IMR-90 (cell line): Measurements from ENCODE around the gene S100A5. TPM values are rescaled to one million over a fixed set of nuclear protein-coding genes. Genes with fewer than 3 reads are reported as not detected.

Experiments
- ATAC-seq: fragments of 200-7000 bp; cut with Tn5 transposase; 2 replicates; pipeline ENCODE4 v1.9.1; 2020; ENCODE audit warnings: low read depth, mild to moderate bottlenecking, moderate library complexity
- BruUV-seq: library from RNA; stranded (reverse); fragments of 400-500 nt; replicated peaks from 2 replicates; lab custom pipeline; 2021; lab: Mats Ljungman, UMichigan
- CTCF ChIA-PET: fragments of 300-600 bp; formaldehyde crosslinking; extraction: SDS; loops from one replicate; lab custom pipeline; 2021; ENCODE audit warnings: antibody characterized with exemption; lab: Yijun Ruan, JAX
- POLR2A ChIA-PET: fragments of 300-600 bp; sonication (Branson Sonifier 250); formaldehyde crosslinking; loops from one replicate; lab custom pipeline; 2022; ENCODE audit warnings: antibody characterized with exemption; ENCODE audit not compliant: unreplicated experiment; lab: Charles Lee
- DNase-seq: peaks from one replicate; pipeline ENCODE4 v3.0.0; 2013
- H2AFZ ChIP-seq: replicated peaks from 2 replicates; pipeline ENCODE3; 2013; ENCODE audit warnings: low read length, mild to moderate bottlenecking; ENCODE audit not compliant: poor library complexity
- H2AK5ac ChIP-seq: 2 replicates; pipeline ENCODE4 v1.6.1; 2013; ENCODE audit warnings: low read depth, low read length, inconsistent platforms
- H2AK9ac ChIP-seq: replicated peaks from 2 replicates; pipeline ENCODE3; 2013; ENCODE audit warnings: mild to moderate bottlenecking, low read depth, low read length, moderate library complexity; ENCODE audit not compliant: poor library complexity
- H2BK120ac ChIP-seq: 2 replicates; pipeline ENCODE4 v1.6.1; 2013; ENCODE audit warnings: low read depth, low read length, inconsistent platforms
- H2BK15ac ChIP-seq: 3 replicates; pipeline ENCODE4 v1.6.1; 2013; ENCODE audit warnings: low read depth, low read length, inconsistent platforms
- H2BK20ac ChIP-seq: 2 replicates; pipeline ENCODE4 v1.6.1; 2013; ENCODE audit warnings: low read depth, mild to moderate bottlenecking, inconsistent platforms, low read length, moderate library complexity
- H2BK5ac ChIP-seq: 2 replicates; pipeline ENCODE4 v1.6.1; 2013; ENCODE audit warnings: mild to moderate bottlenecking, low read depth, low read length, inconsistent platforms; ENCODE audit not compliant: poor library complexity, severe bottlenecking
- H3K14ac ChIP-seq: replicated peaks from 2 replicates; pipeline ENCODE4 v1.6.1; 2013; ENCODE audit warnings: low read depth, low read length, inconsistent platforms
- H3K18ac ChIP-seq: 2 replicates; pipeline ENCODE4 v1.6.1; 2013; ENCODE audit warnings: low read depth, low read length, control low read depth
- H3K23ac ChIP-seq: 2 replicates; pipeline ENCODE4 v1.6.1; 2013; ENCODE audit warnings: low read depth, low read length, inconsistent platforms
- H3K27ac ChIP-seq: 2 replicates; pipeline ENCODE4 v1.5.1; 2013; ENCODE audit warnings: mild to moderate bottlenecking, control low read depth, low read length; ENCODE audit not compliant: insufficient read depth
- H3K27me3 ChIP-seq: 2 replicates; pipeline ENCODE4 v1.6.1; 2013; ENCODE audit warnings: low read length; ENCODE audit not compliant: control insufficient read depth, insufficient read depth
- H3K36me3 ChIP-seq: 2 replicates; pipeline ENCODE4 v1.6.1; 2013; ENCODE audit warnings: low read length, mixed read lengths; ENCODE audit not compliant: control insufficient read depth, insufficient read depth
- H3K4ac ChIP-seq: 2 replicates; pipeline ENCODE4 v1.6.1; 2013; ENCODE audit warnings: low read depth, low read length, inconsistent platforms
- H3K4me1 ChIP-seq: 2 replicates; pipeline ENCODE4 v1.6.1; 2013; ENCODE audit warnings: low read length, mixed read lengths; ENCODE audit not compliant: control insufficient read depth, insufficient read depth
- H3K4me2 ChIP-seq: 2 replicates; pipeline ENCODE4 v1.6.1; 2013; ENCODE audit warnings: low read depth, mild to moderate bottlenecking, control low read depth, low read length, moderate library complexity
- H3K4me3 ChIP-seq: 2 replicates; pipeline ENCODE4 v1.5.1; 2013; ENCODE audit warnings: low read depth, mild to moderate bottlenecking, control low read depth, low read length, moderate library complexity; ENCODE audit not compliant: insufficient read depth
- H3K56ac ChIP-seq: 2 replicates; pipeline ENCODE4 v1.6.1; 2013; ENCODE audit warnings: low read length, inconsistent platforms; ENCODE audit not compliant: insufficient read depth; ENCODE audit errors: extremely low read depth
- H3K79me1 ChIP-seq, 2 experiments: 2 replicates each; pipeline ENCODE4 v1.6.1; 2013; ENCODE audit warnings: low read length in 2 of 2, inconsistent platforms in 1 of 2, low read depth in 1 of 2
- H3K9ac ChIP-seq: 2 replicates; pipeline ENCODE4 v1.6.1; 2013; ENCODE audit warnings: low read depth, low read length, control low read depth
- H3K9me1 ChIP-seq: 2 replicates; pipeline ENCODE4 v1.6.1; 2013; ENCODE audit warnings: low read length, inconsistent platforms; ENCODE audit not compliant: insufficient read depth
- H3K9me3 ChIP-seq: 2 replicates; pipeline ENCODE4 v1.6.1; 2013; ENCODE audit warnings: low read length; ENCODE audit not compliant: control insufficient read depth, insufficient read depth
- H4K20me1 ChIP-seq: 2 replicates; pipeline ENCODE4 v1.6.1; 2013; ENCODE audit warnings: low read length, inconsistent platforms; ENCODE audit not compliant: insufficient read depth
- H4K5ac ChIP-seq: 2 replicates; pipeline ENCODE4 v1.6.1; 2013; ENCODE audit warnings: mild to moderate bottlenecking, low read depth, low read length, control low read depth
- H4K8ac ChIP-seq, 2 experiments: 2 replicates each; pipeline ENCODE4 v1.6.1; 2013; ENCODE audit warnings: low read depth in 2 of 2, low read length in 2 of 2, control low read depth in 1 of 2, inconsistent platforms in 1 of 2
- H4K91ac ChIP-seq: 2 replicates; pipeline ENCODE4 v1.6.1; 2013; ENCODE audit warnings: low read depth, low read length, inconsistent platforms; ENCODE audit not compliant: insufficient read depth
- BHLHE40 ChIP-seq: fragments of 150-350 bp; IDR thresholded peaks from 2 replicates; pipeline ENCODE4 v1.6.1; 2016; ENCODE audit warnings: mild to moderate bottlenecking, low read depth, low read length
- CEBPB ChIP-seq: IDR thresholded peaks from 2 replicates; pipeline ENCODE4 v1.6.1; 2012; ENCODE audit warnings: low read depth, low read length, improper control_type of control experiment
- CHD1 ChIP-seq: IDR thresholded peaks from 2 replicates; pipeline ENCODE4 v1.6.1; 2012; ENCODE audit warnings: low read depth, low read length, improper control_type of control experiment
- MAFK ChIP-seq: IDR thresholded peaks from 2 replicates; pipeline ENCODE4 v1.6.1; 2012; ENCODE audit warnings: low read depth, low read length, improper control_type of control experiment
- MXI1 ChIP-seq: IDR thresholded peaks from 2 replicates; pipeline ENCODE4 v1.6.1; 2012; ENCODE audit warnings: low read depth, mild to moderate bottlenecking, low read length, moderate library complexity, borderline replicate concordance
- NFE2L2 ChIP-seq: fragments of 150-350 bp; IDR thresholded peaks from 2 replicates; pipeline ENCODE4 v1.6.1; 2016; ENCODE audit warnings: low read depth, mild to moderate bottlenecking, low read length
- POLR2A ChIP-seq: IDR thresholded peaks from 2 replicates; pipeline ENCODE4 v1.6.1; 2012; ENCODE audit warnings: mild to moderate bottlenecking, low read depth, low read length
- RAD21 ChIP-seq: IDR thresholded peaks from 2 replicates; pipeline ENCODE4 v1.6.1; 2012; ENCODE audit warnings: low read length, improper control_type of control experiment
- RCOR1 ChIP-seq: IDR thresholded peaks from 2 replicates; pipeline ENCODE4 v1.6.1; 2012; ENCODE audit warnings: mild to moderate bottlenecking, low read length, improper control_type of control experiment; ENCODE audit not compliant: insufficient replicate concordance
- RFX5 ChIP-seq: IDR thresholded peaks from 2 replicates; pipeline ENCODE4 v1.8.0; 2012; ENCODE audit warnings: low read depth, mild to moderate bottlenecking, low read length, moderate library complexity
- USF2 ChIP-seq: fragments of 150-350 bp; IDR thresholded peaks from 2 replicates; pipeline ENCODE4 v1.6.1; 2017; ENCODE audit warnings: mild to moderate bottlenecking, antibody characterized with exemption, low read length, low read depth
- WGBS, 2 experiments: methylation state at CpG; one replicate each; pipeline versions ENCODE4 v1.1.5 to v1.1.7; 2013; ENCODE audit warnings: missing lambda C conversion rate in 2 of 2; ENCODE audit not compliant: insufficient read length in 1 of 2; ENCODE audit errors: extremely low coverage in 2 of 2; 5-methylcytosine and 5-hydroxymethylcytosine counted together
- dilution Hi-C: fragments of 300-500 bp; cut with HindIII; formaldehyde crosslinking; loops from one replicate; pipeline ENCODE4 v1.14.3; 2018; ENCODE audit warnings: low sequenced_read_pairs; ENCODE audit not compliant: unreplicated experiment
- in situ Hi-C: fragments of 300-500 bp; cut with MboI; formaldehyde crosslinking; loops from 3 replicates; pipeline ENCODE4 v1.14.3; 2019; ENCODE audit warnings: low sequenced_read_pairs, inconsistent platforms, mixed read lengths
- intact Hi-C: fragments of 100-400 bp; cut with micrococcal nuclease; formaldehyde crosslinking; loops from 2 replicates; pipeline ENCODE4 v1.10.0; 2022
- polyA plus RNA-seq, 3 experiments: library from polyadenylated mRNA; depleted of rRNA; stranded (reverse); fragments of >200 nt; gene quantifications; 2 replicates each; pipeline ENCODE4 v1.2.3, GENCODE V29; 2012; ENCODE audit warnings: low replicate concordance in 1 of 3
- total RNA-seq: library from RNA; depleted of rRNA; stranded (reverse); fragments of >200 nt; gene quantifications from 2 replicates; pipeline ENCODE4 v1.2.3, GENCODE V29; 2012
- TF ChIP-seq, protein P1 (sequence below): conservative IDR thresholded peaks from 2 replicates; pipeline ENCODE4 v1.5.1; 2012; ENCODE audit warnings: mild to moderate bottlenecking, low read depth, low read length, improper control_type of control experiment

S100A5 gene
- total and polyA plus RNA-seq, 2 of the 4 experiments (the other 2 are of a cell fraction): 0.27 TPM; not detected in 1

DNA sequence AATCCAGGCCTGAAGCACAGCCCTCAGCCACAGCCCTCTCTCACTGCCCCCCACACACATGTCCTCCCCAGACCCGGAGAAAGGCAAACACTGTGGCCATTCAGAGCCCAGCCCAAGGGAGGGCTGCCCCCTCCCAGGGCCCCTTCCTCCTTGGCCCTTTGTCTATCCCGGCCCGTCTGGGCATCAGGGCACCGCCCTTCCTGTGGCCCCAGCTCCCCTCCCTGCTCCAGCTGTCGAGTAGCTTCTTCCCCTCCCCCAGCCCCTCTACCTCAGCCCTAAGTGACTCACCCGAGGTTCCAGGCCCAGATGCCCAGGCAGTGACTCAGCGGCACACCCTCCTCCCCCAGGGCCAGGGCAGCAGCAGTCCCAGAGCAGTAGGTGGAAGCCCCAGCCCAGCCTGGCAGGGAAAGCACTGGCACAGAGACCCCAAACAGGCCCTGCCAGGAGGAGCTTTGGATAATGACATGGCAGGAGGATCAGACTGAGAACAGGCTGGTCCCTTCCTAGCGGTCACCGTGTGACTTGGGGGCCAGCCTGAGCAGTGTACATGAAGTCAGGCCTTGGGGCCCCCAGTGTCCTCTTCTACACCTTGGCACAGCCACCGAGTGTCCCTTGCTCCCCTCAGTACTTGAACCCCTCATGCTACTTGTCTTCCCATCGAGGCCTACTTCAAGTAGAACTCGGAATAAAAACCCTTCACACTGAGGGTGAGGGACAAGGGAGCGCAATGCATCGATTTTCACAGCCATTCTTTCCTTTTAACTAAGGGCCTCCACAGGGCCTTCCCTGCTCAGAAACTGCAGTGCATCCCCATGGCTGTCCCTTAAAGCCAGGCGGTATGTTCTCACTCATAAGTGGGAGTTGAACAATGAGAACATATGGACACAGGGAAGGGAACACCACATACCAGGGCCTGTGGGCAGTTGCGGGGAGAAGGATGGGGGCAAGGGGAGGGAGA, 26.0 kb upstream of the S100A5 start:
- Histone ChIP-seq H2AK5ac (peak overlapping the region; percentile 100), H4K8ac (peak overlapping the region; percentile 97 to 100), H3K79me1 (peaks cover 4 to 49% of the 10 kb centered on the region in 2 experiments; a peak in 3 of 4 replicates), H3K18ac (peak overlapping the region; percentile 98), H3K9ac (peak overlapping the region; percentile 66), H3K23ac (peak overlapping the region; percentile 100), H3K9me1 (peaks cover 28% of the 10 kb centered on the region), H2BK120ac (peak overlapping the region; percentile 100), H4K91ac (peak overlapping the region; percentile 100), H2BK15ac (peak overlapping the region; percentile 99), H3K4me1 (peaks cover 31% of the 10 kb centered on the region), H2AK9ac (peak overlapping the region; percentile 100), H4K20me1 (no peaks in the 10 kb centered on the region), H4K5ac (peak overlapping the region; percentile 99), H3K4me3 (no peak overlapping the region), H3K4ac (peak overlapping the region; percentile 100), H3K56ac (peak overlapping the region; percentile 99), H3K4me2 (peak overlapping the region; percentile 25), H3K27me3 (no peaks in the 10 kb centered on the region), H3K36me3 (no peaks in the 10 kb centered on the region), H2BK5ac (peak overlapping the region; percentile 98), H3K27ac (peak overlapping the region; percentile 94), H3K14ac (peak overlapping the region; percentile 100), H2BK20ac (peak overlapping the region; percentile 100), H2AFZ (peak overlapping the region; percentile 76), H3K9me3 (no peaks in the 10 kb centered on the region)
- ATAC-seq (peak; percentile 85), DNase-seq (peak; percentile 99)
- in situ Hi-C loops (loop anchor here (5.0 to 10.0 kb wide), 2 partner anchors 34 to 52 kb away; no protein-coding TSS in a partner anchor), dilution Hi-C loops (no loop called here), intact Hi-C loops (loop anchor here (2.0 kb wide), 1 partner anchor 18 kb away; the partner anchor contains the start of gene S100A3)
- CTCF ChIA-PET: interaction anchor here (1.5 kb wide), 1 partner anchor 32 kb away, joined by 13 read pairs; no protein-coding TSS in a partner anchor
- BruUV-seq: no TSS peak
- WGBS, 2 experiments: 11% methylated on average over 7 of the region's 16 CpGs; no CpG with 5 or more reads in 1 of the 2 experiments
- POLR2A ChIA-PET: interaction anchor here (0.5 to 1.6 kb wide), 10 partner anchors 12 to 153 kb away, joined by 3 to 34 read pairs (median 4); partner anchors contain the start of genes S100A13, S100A5 and S100A6
- no peak for TF ChIP-seq USF2
- no peak for TF ChIP-seq CHD1
- 0 out of 2 replicates have a peak, but pooled peaks have one; percentile 0 for TF ChIP-seq CEBPB
- peak; percentile 44; the same call in 1 of the 2 replicates for TF ChIP-seq MXI1
- peak; percentile 35; the same call in 1 of the 2 replicates for TF ChIP-seq RAD21
- TF ChIP-seq, protein P1, sequence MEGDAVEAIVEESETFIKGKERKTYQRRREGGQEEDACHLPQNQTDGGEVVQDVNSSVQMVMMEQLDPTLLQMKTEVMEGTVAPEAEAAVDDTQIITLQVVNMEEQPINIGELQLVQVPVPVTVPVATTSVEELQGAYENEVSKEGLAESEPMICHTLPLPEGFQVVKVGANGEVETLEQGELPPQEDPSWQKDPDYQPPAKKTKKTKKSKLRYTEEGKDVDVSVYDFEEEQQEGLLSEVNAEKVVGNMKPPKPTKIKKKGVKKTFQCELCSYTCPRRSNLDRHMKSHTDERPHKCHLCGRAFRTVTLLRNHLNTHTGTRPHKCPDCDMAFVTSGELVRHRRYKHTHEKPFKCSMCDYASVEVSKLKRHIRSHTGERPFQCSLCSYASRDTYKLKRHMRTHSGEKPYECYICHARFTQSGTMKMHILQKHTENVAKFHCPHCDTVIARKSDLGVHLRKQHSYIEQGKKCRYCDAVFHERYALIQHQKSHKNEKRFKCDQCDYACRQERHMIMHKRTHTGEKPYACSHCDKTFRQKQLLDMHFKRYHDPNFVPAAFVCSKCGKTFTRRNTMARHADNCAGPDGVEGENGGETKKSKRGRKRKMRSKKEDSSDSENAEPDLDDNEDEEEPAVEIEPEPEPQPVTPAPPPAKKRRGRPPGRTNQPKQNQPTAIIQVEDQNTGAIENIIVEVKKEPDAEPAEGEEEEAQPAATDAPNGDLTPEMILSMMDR: no peak
- TF ChIP-seq POLR2A: peak; percentile 68
- peak; percentile 95 for TF ChIP-seq RCOR1
- peak; percentile 74 for TF ChIP-seq BHLHE40
- peak; percentile 69; the same call in 1 of the 2 replicates for TF ChIP-seq NFE2L2
- no peak for TF ChIP-seq MAFK
- TF ChIP-seq RFX5: no peak
